Activated T-helper 9 cell treated with anti-CD3 and anti-CD28 coated beads, Interleukin-2, amount 50 U/mL, for 16 hours (primary cell): Measurements from ENCODE around the gene GOLGA6L24.
"Not testable (repeated sequence)": the region's sequence is repeated elsewhere in the genome, so short reads cannot be mapped to it uniquely, and the experiment has no call there.

Experiments used
- DNase-seq: peaks from one replicate; pipeline ENCODE4 v3.0.0-alpha.2; 2020; ENCODE audit warnings: low read depth

The GOLGA6L24 gene, protein sequence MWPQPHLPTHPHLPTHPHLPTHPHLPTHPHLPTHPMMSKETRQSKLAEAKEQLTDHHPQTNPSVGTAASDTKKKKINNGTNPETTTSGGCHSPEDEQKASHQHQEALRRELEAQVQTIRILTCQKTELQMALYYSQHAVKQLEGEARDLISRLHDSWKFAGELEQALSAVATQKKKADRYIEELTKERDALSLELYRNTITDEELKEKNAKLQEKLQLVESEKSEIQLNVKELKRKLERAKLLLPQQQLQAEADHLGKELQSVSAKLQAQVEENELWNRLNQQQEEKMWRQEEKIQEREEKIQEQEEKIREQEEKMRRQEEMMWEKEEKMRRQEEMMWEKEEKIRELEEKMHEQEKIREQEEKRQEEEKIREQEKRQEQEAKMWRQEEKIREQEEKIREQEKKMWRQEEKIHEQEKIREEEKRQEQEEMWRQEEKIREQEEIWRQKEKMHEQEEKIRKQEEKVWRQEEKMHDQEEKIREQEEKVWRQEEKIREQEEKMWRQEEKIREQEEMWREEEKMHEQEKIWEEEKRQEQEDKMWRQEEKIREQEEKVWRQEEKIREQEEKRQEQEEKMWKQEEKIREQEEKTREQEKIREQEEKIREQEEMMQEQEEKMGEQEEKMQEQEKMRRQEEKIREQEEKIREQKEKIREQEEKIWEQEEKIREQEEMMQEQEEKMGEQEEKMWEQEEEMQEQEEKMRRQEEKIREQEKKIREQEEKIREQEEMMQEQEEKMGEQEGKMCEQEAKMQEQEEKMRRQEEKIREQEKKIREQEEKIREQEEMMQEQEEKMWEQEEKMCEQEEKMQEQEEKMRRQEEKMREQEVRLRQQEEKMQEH

DNA sequence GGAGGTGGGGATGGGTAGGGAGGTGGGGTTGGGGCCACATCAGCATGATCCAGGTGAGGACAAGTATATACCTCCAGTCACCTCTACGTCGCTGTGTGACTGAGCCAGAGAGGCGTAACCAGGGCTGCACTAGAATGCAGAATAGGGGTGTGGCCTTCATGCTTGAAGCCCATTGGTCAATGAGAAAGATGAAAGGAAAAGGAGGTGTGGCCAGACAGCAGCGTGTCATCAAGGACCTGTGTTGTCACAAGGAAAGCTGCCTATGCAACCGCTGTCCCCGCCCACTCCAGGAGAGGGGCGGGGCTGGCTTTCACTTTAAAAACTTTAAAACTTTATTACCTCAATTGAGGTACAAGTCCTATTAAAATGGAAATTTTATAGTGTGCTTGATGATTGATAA is at the start of gene GOLGA6L24:
TSS of gene GOLGA6L24 (minus strand) at position 101 of the 400 bp plus-strand sequence. CDS start at position 40, 61 bp downstream.
- not testable (repeated sequence) for DNase-seq

DNA sequence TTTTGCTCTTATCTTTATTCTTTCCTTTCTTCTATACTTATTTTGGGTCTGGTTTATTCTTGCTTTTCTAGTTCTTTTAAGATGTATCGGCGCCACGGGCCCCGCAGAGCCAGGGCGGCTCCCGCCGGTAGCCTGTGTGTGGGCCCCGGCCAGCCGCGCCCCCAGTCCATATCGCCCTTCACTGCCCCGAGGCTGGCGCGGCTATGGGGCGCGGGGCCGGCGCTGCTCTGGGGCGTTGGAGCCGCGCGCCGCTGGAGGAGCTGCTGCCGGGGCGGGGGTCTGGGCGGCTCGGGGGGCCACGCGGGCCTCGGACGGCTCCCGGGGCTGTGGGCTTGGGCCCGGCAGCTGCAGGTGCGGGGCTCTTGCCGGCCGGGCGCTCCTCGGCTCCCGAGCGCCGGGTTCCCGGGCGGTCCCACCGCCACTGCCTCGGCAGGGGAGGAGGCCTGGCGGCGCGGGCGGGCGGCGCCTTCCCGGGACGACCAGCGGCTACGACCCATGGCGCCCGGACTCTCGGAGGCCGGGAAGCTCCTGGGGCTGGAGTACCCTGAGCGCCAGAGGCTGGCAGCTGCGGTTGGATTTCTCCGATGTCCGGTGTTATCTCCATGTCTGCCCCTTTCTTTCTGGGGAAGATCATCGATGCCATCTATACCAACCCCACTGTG is 45.0 kb upstream of the GOLGA6L24 start:
- DNase-seq, result not testable (repeated sequence)

DNA sequence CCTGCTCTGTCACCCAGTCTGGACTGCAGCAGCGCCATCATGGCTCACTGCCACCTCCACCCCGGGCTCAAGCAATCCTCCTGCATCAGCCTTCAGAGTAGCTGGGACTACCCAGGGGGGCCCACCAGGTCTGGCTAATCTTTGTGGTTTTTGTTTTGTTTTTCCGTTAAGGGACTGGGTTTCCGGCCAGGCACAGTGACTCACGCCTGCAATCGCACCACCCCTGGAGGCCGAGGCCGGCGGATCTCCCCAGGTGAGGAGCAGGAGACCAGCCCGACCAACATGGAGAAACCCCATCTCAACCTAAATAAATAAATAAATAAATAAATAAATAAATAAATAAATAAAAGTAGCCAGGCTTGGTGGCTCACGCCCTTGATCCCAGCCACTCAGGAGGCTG is 38.1 kb upstream of the GOLGA6L24 start:
- not testable (repeated sequence) for DNase-seq

DNA sequence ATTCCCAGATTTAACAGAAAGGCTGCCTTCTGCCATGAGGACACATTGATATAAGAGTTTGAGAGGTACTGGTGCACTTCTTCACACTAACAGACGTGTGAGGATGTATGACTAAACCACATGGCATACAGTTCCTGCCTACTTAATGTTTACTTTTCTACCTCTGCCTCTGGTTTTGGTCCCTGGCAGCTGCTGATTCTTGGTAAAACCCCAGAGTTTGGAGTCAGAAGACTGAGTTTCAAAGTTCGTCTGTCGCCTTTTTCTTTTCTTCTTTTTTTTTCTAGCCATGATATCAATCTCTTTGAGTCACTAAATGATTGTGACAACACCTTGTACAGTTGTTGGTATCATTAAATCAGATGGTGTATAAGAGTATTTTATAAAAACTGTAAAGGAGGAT is 22.2 kb upstream of the GOLGA6L24 start:
- not testable (repeated sequence) for DNase-seq

DNA sequence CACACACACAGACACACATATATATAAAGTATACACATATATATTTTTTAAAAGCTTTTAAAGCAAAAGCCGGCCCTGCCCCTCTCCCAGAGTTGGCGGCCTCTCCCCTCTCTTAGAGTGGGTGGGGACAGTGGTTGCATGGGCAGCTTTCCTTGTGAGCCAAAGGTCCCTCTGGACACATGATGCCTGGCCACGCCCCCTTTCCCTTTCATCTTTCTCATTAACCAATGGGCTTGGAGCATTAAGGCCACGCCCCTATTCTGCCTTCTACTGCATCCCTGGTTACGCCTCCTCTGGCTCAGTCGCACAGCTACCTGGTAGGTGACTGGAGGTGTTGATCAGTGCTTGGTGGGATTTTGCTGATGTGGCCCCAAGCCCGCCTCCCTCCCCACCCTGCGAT is 20.5 kb upstream of the GOLGA6L24 start, which contains the start of gene GOLGA8F:
TSS of gene GOLGA8F (plus strand) at position 301 of the 400 bp plus-strand sequence. CDS start at position 399, 98 bp downstream.
- DNase-seq, result not testable (repeated sequence)

DNA sequence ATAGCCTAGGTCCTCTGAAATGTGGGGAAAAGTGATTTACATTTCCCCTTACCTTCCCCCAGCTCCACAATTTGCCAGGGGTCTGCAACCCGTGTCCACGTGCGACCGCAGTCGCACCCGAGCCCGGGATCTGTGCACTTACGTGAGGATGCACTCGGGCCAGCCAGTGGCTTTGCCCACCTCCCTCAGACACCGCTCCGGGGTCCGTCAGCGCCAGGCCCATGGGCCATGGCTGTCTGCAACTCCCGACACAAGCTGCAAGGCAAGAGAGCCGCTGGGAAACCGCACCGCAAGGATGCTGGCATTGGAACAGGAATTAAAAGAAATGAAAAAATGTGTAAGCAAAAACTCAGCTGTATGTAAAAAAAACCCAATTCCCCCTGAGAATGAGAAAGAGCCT is 7.6 kb upstream of the GOLGA6L24 start:
- not testable (repeated sequence) for DNase-seq

DNA sequence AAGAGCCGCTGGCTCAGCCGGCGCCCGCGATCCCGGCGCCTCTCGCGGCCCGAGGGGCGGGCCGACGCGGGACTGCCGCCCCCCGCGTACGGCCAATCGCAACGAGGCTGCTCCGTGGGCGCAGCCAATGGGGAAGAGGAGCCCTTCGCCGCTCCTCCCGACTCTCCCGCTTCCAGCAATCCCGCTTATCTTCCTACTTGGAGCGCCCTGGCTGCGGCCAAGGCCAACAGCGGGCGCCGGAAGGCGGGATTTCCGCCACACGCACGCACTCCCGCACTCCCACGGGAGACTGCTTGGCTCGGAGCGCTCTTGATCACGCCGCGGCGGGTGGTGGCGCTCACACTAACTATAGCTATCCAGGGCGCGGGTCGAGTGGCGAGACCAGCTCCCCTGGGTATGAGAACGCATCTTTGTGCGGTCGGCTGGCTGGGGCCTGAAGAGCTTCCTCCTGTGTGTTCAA is 35.7 kb downstream of the GOLGA6L24 start, which contains the start of gene HERC2:
TSS of gene HERC2 (minus strand) at position 51 of the 460 bp plus-strand sequence. CDS start 746 bp downstream, outside the sequence.
- not testable (repeated sequence) for DNase-seq

DNA sequence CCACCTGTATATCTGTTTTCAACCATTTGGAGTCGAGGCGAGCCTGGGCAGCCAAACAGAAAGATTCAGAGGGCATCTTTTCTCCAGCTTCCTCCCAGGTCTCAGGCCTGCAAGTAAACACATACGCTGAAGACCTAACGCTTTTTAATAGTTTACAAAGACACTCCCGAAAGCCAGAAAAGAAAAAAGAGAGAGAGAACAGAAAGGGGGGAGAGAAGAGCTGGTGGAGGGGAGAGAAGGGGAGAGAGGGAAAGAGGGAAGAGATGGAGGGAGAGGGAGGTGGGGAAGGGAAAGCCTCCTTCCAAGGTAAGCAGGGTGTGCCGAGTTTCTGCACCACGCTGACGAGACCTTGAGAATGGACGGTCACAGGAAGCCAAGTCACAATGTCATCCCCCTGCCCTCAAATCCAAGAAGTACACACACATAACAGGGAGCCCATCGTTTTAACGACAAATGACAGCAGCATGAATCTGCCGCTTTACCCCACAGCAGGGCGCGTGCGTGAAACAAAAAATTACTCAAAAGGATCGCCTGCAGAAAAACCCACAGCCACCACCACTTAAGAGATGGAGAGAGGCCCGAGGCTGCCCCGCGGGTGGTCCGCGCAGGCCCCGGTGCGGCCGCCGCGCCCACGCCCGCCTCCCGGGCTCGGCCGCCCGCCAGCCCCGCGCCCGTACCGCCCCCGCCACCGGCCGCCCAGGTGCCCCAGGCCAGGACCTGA is 36.4 kb downstream of the GOLGA6L24 start:
- DNase-seq, result not testable (repeated sequence)

DNA sequence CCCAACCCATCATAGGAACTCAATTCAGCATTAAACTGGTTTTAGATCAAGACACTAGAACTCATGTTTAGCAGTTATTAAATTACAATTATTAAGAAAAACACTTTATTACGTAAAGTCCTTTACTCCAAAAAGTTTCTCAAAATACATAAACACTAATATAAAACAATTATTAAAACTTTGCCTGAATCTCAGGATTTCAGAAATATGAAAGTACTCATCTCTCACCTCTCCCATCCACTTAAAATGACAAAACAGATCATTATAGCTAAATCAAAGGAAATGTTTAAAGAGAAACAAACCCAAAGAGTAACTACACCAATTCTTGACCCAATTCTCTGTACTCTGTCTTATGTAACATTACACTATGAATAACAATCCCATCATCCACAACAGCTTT is 38.2 kb downstream of the GOLGA6L24 start:
- not testable (repeated sequence) for DNase-seq

DNA sequence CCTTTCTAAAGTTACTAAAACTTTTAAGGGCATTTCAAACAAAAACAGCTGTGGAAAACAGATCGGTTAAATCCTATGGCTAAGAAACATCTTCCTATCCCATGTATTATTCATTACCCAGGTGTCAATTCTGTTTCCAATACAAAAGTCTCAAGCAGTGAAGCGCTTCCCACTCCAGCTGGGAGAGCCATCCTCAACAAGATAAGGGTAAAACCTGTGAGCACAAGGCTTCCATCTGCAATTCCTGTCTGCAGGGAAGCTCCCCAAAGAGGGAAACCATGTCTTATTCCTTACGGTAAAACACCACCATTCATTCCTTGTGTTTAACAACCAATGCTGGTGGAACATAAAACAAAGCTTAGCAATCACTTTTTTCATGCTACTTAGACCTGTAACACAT is 39.1 kb downstream of the GOLGA6L24 start:
- not testable (repeated sequence) for DNase-seq

DNA sequence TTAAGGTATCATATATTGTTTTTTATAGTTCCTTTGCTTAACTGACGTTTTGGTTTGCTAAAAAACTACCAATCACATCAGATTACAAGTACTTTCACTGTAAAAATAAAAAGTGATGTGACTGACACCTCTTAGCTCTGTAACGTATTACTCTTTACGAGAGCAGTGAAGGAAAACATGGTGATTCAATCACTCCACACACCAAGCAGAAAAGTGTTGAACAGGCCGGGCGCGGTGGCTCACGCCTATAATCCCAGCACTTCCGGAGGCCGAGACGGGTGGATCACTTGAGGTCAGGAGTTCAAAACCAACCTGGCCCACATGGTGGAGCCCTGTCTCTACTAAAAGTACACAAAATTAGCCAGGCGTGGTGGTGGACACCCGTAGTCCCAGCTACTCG is 39.8 kb downstream of the GOLGA6L24 start:
- not testable (repeated sequence) for DNase-seq

DNA sequence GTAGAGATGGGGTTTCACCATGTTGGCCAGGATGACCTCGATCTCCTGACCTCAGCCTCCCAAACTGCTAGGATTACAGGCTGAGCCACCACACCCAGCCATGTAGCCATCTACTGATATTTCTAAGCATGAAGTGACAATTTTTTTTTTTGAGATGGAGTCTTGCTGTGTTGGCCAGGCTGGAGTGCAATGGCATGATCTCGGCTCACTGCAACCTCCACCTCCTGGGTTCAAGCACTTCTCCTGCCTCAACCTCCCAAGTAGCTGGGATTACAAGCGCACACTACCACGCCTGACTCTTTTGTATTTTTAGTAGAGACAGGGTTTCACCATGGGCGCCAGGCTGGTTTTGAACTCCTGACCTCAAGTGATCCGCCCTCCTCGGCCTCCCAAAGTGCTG is 40.9 kb downstream of the GOLGA6L24 start:
- DNase-seq, result not testable (repeated sequence)

DNA sequence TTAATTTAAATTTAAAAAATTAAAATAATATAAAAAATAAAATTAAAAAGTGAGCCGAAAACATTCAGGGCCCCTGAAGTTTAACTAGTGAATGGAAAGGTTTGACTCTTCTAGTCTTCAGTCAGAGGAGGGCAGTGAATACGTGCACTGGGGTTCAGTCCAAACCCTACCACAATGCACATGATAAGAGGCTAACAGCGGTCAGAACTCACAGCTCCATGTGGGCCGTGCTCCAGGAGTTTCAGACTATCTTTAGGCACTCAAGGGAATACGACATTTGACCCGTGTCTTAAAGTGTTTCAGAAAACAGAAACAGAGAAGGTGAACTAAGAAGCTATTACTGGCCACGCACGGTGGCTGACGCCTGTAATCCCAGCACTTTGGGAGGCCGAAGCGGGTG is 47.4 kb downstream of the GOLGA6L24 start:
- DNase-seq, result not testable (repeated sequence)

DNA sequence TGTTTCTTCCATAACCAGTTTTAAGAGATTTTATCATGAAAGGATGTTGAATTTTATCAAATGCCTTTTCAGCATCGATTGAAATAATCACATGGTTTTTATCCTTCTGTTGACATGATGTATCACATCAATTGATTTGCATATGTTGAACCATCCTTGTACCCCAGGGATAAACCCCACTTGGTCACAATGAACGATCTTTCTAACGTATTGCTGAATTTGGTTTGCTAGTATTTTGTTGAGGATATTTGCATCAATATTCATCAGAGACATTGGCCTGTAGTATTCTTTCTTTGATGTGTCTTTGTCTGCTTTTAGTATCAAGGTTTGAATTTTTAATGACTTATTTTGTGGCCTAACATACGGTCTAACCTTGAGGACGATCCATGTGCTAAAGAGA is 49.2 kb downstream of the GOLGA6L24 start:
- DNase-seq, result not testable (repeated sequence)
